Fibroblast of villous mesenchyme (primary cell): ENCODE measurements around the gene CDK3. TPM values are rescaled to one million over a fixed set of nuclear protein-coding genes. Genes with fewer than 3 reads are reported as not detected.

Source experiments
- DNase-seq: peaks from one replicate; pipeline ENCODE4 v3.0.0-alpha.2; 2010; ENCODE audit warnings: low read depth
- H3K4me3 ChIP-seq: 2 replicates; pipeline ENCODE4 v1.5.1; 2011; ENCODE audit warnings: low read depth, mild to moderate bottlenecking, low read length
- CTCF ChIP-seq: IDR thresholded peaks from 2 replicates; pipeline ENCODE4 v1.5.1; 2012; ENCODE audit warnings: low read depth, mild to moderate bottlenecking, low read length; ENCODE audit not compliant: insufficient read depth
- total RNA-seq: library from RNA; depleted of rRNA; stranded (reverse); fragments of >200 nt; gene quantifications from 2 replicates; pipeline ENCODE4 v1.2.3, GENCODE V29; 2012

CDK3 gene
- total RNA-seq, 1 donor, result 2.2 TPM

DNA sequence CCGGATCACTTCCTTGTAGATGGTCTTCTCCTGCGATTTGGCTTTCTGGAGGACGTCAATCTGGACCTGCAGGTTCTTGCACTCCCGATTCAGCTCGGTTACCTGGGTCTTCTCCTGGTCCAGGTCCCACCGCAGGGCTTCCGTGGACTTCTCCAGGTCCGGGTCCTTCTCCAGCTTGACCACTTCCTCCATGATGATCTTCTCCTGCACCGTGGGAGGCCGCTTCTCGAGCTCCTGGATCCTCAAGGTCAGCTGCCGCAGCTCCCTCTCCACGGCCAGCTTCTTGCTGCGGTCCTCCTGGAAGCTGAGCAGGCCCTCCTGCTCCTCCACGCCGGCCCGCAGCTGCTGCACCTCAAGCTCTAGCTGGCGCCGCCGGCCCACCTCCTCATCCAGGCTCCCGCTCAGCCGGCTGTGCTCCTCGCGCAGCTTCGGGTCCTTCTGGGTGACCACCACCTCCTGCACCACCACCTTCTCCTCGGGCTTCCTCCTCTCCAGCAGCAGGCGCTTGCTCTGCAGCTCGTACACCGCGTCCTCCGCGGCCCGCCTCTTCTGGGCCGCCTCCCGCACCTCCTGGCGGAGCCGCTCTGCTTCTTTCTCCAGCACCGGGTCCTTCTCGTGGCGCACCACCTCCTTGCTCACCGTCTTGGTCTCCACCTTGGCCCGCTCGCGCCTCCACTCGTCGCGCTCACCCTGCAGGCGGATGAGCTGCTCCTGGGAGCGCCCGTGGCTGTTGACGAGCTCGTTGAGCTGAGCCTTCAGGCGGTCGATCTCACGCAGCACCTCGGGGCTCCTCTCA, 8.2 kb downstream of the CDK3 start:
- TF ChIP-seq CTCF, result no peak
- H3K4me3 ChIP-seq, result no peak overlapping the region
- DNase-seq, result no peak

DNA sequence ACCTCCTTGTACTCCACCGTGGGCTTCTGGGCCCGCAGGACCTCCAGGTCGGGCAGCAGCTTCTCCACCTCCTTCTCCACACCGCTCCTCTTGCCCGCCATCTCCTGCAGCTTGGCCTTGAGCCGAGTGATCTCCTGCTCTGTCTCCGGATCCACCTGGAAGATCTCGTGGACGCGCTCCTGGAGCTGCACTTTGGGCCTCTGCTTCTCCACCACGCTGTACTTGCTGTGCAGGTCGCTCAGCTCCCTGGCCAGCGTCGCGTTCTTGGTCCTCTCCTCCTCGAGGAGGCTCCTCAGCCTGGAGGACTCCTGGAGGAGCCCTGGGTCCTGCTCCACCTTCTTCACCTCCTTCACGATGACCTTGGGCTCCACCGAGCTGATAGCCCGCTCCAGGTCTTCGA, 8.8 kb downstream of the CDK3 start:
- DNase-seq, result no peak
- H3K4me3 ChIP-seq, result no peak overlapping the region
- TF ChIP-seq CTCF, result no peak

DNA sequence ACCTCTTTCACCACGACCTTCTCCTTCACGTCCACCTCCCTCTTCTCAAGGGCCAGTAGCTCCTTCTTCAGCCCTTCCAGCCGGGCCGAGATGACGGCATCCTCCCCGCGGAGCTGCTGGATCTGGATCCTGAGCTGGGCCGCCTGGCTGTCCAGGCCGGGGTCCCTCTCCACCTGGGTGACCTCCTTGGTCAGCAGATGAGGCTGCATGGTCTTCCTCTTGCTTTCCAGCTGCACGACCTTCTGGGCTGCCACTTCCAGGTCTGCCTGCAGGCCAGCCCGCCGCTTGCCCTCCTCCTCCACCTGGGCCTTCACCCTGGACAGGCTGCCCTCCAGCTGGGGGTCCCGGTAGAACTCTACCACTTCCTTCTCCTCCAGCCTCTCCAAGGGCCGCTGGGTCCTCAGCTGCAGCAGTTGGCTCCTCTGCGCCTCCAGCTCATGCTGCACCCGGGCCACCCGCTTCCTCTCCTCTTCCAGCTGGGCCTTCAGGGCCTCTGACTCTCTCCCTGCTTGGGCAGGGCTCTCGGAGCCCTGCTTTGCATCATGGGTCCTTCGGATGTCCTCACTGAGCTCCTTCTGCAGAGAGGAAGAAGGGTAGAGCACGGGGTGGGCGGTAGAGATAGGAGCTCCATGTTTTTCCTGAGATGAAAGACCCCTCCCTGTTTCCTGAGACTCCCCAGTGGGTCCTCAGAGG, 9.5 kb downstream of the CDK3 start:
- no peak for TF ChIP-seq CTCF
- no peak overlapping the region for H3K4me3 ChIP-seq
- DNase-seq, result no peak

DNA sequence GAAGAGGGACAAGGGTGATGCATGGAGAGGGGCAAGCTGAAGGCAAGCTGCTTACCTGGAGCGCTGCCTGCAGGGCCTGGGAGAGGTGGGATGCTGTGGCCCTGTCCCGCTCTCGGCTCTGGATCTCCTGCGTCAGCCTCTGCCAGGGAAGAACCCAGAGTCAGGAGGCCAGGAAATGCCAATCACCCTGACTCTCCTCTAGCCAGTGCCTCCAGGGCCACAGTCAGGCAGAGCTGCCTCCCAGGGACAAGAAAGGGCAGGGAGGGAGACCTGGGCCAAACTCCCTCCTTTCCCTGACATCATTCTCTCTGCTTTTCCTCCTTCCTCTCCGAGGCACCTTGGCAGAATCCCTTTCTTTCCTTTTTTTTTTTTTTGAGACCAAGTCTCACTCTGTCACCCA, 11.3 kb downstream of the CDK3 start:
- no peak for DNase-seq
- no peak overlapping the region for H3K4me3 ChIP-seq
- no peak for TF ChIP-seq CTCF

DNA sequence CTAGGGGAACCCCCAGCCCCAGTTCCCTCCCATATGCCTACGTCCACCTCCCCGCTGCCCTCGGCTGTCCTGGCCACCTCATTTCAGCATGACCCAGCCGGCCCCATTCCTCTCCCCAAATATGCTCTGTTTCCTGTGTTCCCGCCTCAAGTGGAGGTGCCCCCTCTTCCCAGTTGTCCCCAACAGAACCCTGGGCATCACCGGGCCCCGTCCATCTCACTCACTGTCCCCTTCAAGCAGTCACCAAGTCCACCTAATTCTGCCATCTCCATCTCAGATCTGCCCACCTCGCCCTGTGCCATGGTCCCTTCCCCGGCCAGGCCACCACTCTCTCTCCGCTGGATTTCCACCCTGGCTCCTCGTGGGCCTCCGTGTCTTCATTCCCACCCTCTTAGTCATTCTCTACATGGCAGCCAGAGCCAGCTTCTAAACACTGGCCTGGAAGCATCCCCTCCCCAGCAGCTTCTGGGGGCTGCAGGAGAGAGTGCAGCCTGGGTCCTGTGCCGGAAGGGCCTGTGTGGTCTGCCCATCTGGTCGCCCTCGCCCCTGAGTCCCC, 12.8 kb downstream of the CDK3 start:
- H3K4me3 ChIP-seq, result no peak overlapping the region
- no peak for TF ChIP-seq CTCF
- DNase-seq, result no peak

DNA sequence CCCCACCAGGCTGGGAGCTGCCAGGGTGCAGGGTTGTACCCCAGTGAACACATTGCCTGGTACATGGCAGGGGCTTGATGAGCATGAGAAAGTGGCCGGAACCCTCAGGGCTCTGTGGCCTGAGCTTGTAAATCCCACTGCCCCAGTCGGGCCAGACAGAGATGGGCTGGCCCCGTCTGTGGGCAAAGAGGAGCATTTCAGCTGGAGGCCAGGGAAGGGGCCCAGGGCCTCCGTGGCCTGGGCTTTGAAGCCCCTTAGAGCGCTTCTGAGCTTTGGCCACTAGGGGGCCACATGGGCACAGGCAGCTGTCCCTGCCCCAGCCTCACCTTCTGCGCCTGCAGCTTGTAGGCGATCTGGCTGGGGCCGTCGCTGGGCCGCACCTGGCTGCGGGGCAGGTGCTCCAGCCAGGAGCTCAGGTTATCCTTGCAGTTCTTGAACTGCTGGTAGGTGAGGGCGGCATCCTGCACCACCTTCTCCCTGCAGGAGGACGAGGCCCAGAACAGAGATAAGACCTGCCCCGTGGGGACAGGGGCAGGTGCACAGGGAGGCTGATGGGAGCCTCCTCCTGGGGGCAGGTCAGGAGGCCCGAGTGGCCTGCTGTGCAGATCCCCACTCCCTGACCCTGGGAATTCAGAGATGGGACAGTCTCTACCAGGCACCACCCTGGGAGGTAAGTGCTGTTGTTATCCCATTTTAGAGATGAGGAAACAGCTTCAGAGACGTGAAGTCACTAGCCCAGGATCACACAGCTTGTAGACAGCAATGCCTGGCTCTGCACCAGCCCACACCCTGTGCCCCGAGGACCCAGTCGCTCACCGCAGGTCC, 13.7 kb downstream of the CDK3 start:
- peak; percentile 95 for TF ChIP-seq CTCF
- peak; percentile 72 for DNase-seq
- no peak overlapping the region for H3K4me3 ChIP-seq
